ENCODE measurements around the gene CENPT.

- TF ChIP-seq CTCF (IDR thresholded peaks at IDR 0.05; ENCODE audit: insufficient read depth, low read length, poor library complexity, severe bottlenecking): no peak
- no peak for TF ChIP-seq EZH2phosphoT487 (conservative IDR thresholded peaks at IDR 0.05; ENCODE audit: low read length)
These were observed 35.1 kb upstream of the CENPT start for GRCh38 chr16:67882374-67883145.
